Epithelial cell of prostate (primary cell): Measurements from ENCODE around the gene WDR62.
A peak's percentile ranks its signal among the peaks of the same experiment; 100 is the strongest.

Experiments
- DNase-seq: peaks from one replicate; pipeline ENCODE4 v3.0.0-alpha.2; 2011; ENCODE audit warnings: low read depth, low spot score
- H3K27ac ChIP-seq: fragments of 450-650 bp; 2 replicates; pipeline ENCODE4 v1.5.1; 2017; ENCODE audit warnings: mild to moderate bottlenecking

WDR62 gene

GRCh38 chr19:36136964-36137686 lies 82.4 kb downstream of the WDR62 start:
- H3K27ac ChIP-seq: peak overlapping the region; percentile 99
- peak; percentile 97 for DNase-seq

- H3K27ac ChIP-seq: peak overlapping the region; percentile 99
- no peak for DNase-seq
Measured at GRCh38 chr19:36139120-36139472, 84.4 kb downstream of the WDR62 start.

GRCh38 chr19:36139473-36140303 lies 85.0 kb downstream of the WDR62 start, which contains the start of gene CAPNS1:
CAPNS1 (plus strand) TSS chr19:36140066; CDS start chr19:36141012, 946 bp downstream.
- peak within 1 kb of the TSS; percentile 99 for H3K27ac ChIP-seq
- DNase-seq: no peak

DNA sequence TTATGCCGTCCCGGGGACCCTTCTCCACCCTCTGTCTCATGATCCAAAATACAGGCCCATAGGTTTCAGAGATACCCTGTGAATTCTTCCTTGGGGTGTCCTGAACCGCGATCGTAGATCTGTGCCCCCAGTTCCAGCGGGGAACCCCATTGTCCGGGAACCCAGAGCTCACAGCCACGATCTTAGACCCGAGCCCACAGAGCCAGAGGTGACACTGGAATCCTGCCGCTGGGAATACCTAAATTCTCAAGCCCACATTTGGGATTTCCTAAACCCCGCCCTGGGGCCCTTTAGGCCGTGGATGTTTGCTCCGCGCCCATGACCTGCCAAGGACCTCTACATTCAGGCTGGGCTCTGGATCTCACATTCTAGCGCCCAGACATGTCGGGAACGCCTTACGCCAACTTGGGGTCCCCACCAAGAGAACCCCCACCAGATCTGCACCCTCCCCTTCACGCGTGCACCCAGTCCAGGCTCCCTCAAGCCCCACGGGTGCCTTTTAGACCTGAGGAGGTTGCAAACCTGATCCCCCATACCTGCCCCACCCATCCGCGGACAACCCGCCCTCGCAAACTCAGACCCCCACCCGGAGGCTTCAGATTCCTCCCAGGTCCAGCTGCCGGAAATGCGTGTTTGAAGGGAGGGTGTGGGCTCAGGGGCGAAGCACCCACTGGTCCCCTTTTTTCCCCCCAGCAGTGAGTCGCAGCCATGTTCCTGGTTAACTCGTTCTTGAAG lies 85.8 kb downstream of the WDR62 start:
- H3K27ac ChIP-seq: peak overlapping the region; percentile 99
- DNase-seq: no peak

GRCh38 chr19:36141039-36141927 lies 86.6 kb downstream of the WDR62 start:
- peak overlapping the region; percentile 99 for H3K27ac ChIP-seq
- no peak for DNase-seq

DNA sequence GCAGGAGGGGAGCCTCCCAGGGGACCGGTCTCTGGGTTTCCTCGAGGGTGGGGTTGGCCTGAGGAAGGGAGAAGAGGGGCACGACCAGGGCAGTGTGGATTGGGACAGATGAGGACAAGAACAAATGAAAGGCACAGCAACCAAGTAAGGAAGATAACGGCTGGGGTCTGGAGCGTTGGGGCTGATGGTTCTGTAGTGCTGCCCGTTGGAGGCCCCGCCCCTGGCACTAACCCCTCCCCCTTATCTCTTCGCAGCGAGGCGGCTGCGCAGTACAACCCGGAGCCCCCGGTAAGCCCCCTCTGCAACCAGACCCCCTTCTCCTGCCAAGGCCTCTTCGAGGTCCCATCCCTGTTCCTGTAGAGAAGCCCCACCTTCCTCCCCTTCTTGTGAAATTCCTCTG lies 87.3 kb downstream of the WDR62 start:
- no peak for DNase-seq
- peak overlapping the region; percentile 99 for H3K27ac ChIP-seq

GRCh38 chr19:36142496-36142895 lies 87.8 kb downstream of the WDR62 start:
- H3K27ac ChIP-seq: no peak overlapping the region
- DNase-seq: no peak

- DNase-seq: no peak
- no peak overlapping the region for H3K27ac ChIP-seq
Measured at GRCh38 chr19:36144624-36145023, 89.9 kb downstream of the WDR62 start.

DNA sequence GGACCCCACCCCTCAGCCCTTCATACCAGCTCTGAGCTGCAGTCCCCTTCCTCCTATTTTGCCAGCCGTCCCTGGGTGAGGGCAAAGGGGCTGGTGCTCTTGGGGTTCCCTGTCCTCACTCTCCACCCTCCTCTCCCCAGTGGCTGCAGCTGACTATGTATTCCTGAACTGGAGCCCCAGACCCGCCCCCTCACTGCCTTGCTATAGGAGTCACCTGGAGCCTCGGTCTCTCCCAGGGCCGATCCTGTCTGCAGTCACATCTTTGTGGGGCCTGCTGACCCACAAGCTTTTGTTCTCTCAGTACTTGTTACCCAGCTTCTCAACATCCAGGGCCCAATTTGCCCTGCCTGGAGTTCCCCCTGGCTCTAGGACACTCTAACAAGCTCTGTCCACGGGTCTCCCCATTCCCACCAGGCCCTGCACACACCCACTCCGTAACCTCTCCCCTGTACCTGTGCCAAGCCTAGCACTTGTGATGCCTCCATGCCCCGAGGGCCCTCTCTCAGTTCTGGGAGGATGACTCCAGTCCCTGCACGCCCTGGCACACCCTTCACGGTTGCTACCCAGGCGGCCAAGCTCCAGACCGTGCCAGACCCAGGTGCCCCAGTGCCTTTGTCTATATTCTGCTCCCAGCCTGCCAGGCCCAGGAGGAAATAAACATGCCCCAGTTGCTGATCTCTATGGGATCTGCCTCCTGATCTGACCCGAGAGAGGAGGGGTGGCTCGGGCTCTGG lies 95.1 kb downstream of the WDR62 start:
- peak overlapping the region; percentile 70 for H3K27ac ChIP-seq
- peak; percentile 78 for DNase-seq

DNA sequence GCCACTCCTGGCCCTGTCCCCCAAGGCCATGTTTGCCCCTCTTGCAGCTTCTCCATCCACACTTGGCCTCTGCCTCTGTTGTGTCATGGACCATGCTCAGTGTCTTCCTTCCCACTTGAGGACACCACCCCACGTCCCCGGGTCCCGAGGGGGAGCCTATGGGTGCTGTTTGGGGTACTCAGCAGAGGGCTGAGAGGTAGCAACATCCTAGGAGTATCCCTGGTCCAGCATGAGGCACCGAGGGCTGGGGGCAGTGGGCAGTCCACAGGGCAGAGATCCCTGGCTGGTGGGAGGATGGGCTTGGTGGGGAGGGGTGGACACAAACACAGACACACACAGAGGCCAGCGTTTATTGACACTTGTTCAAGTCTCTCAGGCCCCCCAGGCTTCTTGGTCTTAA lies 95.9 kb downstream of the WDR62 start:
- peak overlapping the region; percentile 70 for H3K27ac ChIP-seq
- DNase-seq: no peak

DNA sequence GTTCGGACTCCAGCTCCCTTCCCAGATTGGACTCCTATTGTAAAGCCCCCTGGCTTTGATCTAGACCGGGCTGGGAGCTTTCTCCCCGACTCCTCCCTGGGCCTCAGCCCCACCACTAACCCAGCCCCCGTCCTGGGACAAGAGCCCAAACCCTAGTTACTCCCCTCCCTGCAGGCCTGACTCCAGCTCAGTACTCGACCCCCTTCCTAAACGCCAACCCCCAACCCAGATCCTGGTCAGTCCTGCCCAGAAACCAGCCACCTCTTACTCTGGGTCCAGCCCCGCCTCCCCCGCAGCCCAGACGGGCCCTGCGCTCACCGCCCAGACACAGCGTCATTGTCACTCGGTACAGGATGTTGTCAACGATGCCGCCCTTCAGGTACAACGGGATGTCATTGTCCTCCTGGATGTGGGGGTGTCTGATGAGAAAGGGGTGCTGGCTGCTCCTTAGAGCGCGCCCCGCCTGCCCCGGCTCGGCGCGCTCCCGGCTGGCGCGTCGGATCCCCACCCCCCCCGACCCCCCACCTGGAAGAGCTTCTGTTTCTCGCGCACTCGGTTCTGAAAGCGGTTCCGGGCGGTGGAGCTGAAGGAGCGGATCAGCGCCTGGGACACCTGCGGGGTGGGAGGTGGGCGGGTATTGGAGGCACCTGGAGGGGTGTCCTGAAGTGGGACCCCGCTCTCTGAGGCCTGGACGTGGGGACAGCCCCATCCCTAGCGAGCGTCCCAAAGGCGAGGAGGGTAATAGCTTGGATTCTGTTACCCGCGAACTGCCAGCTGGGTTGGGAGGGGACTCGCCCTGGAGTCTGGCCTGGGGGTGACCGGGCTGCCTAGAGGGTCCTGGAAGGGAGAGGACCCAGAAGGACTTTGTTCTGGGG lies 96.7 kb downstream of the WDR62 start:
- DNase-seq: no peak
- no peak overlapping the region for H3K27ac ChIP-seq

DNA sequence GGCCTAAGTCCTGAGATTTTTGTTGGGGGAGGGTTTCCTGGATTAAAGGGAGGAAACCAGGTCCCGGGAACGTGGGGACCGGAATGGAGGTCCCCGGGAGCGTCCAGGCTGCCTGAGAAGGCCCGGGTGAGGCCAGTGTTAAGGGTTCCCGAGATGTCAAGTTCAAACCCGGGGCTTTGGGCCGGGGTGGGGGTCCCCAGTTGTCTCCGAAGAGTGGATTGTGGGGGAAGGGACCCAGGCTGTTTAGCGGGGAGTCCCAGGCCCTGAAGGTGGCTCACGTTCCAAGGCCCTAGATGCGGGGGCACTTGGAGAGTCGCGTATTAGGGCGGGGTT lies 97.3 kb downstream of the WDR62 start:
- no peak for DNase-seq
- no peak overlapping the region for H3K27ac ChIP-seq

DNA sequence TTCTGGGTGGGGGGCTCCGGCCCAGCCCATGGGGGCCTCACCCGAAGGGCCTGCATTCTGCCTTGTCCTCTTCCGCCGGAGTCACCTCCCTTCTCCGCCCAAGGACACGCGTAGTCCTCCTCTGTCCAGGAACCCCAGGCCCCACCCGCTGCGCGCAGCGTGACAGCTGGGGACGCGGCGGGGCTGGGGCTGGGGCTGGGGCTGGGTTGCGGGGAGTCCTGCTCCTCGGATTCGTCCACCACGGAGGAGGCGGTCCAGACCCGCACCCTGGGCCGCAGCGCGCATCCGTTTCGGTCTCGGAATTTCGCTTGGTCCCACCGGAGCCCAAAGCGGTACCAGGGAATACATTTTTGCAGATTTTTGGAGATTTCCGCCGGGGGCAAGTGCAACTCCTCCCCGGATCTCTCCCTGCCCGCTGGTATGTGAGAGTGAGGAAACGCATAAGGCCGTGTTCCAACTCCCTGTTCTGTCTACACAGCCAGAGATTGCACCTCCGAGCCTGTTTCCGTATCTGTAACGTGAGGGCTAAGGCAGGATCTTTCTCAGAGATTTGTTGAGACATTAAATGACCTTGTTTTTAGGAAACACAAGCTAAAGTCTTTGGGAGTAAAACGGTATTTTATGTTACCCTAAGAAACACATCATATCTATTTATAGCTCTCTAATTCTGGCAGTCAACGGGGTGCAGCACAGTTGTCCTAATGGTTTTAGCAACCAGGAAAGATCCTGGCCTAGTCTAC lies 97.8 kb downstream of the WDR62 start, which contains the start of gene COX7A1:
Gene COX7A1, minus strand, starts transcription at position 96 of the 740 bp plus-strand sequence. Its CDS starts 40 bp downstream, at position 56.
- H3K27ac ChIP-seq: no peak within 1 kb of the TSS

GRCh38 chr19:36153126-36153525 lies 98.4 kb downstream of the WDR62 start:
- H3K27ac ChIP-seq: no peak overlapping the region
- no peak for DNase-seq

More for the DNA sequence above, 97.8 kb downstream of the WDR62 start, which contains the start of gene COX7A1:
- DNase-seq: no peak
